ENCODE results near the gene PHLDA1. TPM values are rescaled to one million over a fixed set of nuclear protein-coding genes. Genes with fewer than 3 reads are reported as not detected.

Gene PHLDA1
- total and polyA plus RNA-seq, 2 donors (not counting 3 experiments of a cell fraction or from before 2014, with no cell fraction given), result 14.1 to 30.8 TPM

- POLR2A ChIA-PET, result no interaction called here
- TF ChIP-seq, protein P1, sequence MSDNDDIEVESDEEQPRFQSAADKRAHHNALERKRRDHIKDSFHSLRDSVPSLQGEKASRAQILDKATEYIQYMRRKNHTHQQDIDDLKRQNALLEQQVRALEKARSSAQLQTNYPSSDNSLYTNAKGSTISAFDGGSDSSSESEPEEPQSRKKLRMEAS (IDR thresholded peaks at IDR 0.05; ENCODE audit: insufficient read depth, insufficient read length), result no peak
- TF ChIP-seq FOS (IDR thresholded peaks at IDR 0.05; ENCODE audit: borderline replicate concordance, insufficient read depth, low read length) (no peak), GATA2 (IDR thresholded peaks at IDR 0.05; ENCODE audit: insufficient read depth, insufficient read length, low read depth, low read length) (no peak), POLR2A (IDR thresholded peaks at IDR 0.05; ENCODE audit: low read depth, low read length) (no peak), MYC (IDR thresholded peaks at IDR 0.05; ENCODE audit: low read depth, low read length) (no peak), JUN (IDR thresholded peaks at IDR 0.05; ENCODE audit: borderline replicate concordance, insufficient read depth, insufficient read length, low read depth) (no peak), POLR2AphosphoS5 (IDR thresholded peaks at IDR 0.05; ENCODE audit: insufficient read depth, low read depth, low read length) (no peak), EZH2 (IDR thresholded peaks at IDR 0.05; ENCODE audit: borderline replicate concordance, low read depth, low read length, severe bottlenecking) (no peak)
- TF ChIP-seq, protein P2, sequence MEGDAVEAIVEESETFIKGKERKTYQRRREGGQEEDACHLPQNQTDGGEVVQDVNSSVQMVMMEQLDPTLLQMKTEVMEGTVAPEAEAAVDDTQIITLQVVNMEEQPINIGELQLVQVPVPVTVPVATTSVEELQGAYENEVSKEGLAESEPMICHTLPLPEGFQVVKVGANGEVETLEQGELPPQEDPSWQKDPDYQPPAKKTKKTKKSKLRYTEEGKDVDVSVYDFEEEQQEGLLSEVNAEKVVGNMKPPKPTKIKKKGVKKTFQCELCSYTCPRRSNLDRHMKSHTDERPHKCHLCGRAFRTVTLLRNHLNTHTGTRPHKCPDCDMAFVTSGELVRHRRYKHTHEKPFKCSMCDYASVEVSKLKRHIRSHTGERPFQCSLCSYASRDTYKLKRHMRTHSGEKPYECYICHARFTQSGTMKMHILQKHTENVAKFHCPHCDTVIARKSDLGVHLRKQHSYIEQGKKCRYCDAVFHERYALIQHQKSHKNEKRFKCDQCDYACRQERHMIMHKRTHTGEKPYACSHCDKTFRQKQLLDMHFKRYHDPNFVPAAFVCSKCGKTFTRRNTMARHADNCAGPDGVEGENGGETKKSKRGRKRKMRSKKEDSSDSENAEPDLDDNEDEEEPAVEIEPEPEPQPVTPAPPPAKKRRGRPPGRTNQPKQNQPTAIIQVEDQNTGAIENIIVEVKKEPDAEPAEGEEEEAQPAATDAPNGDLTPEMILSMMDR (IDR thresholded peaks at IDR 0.05; ENCODE audit: extremely low read depth in 1 of 2, insufficient read depth in 1 of 2, low read depth in 1 of 2, low read length in 2 of 2), result no peak
- peak overlapping the region; percentile 8 for H2AFZ ChIP-seq (ENCODE audit: low read depth, low read length)
- no peaks in the 10 kb centered on the region for H4K20me1 ChIP-seq (replicated peaks; ENCODE audit: control insufficient read depth, extremely low read depth, insufficient read depth, low read length)
- no peak overlapping the region for H3K27ac ChIP-seq (ENCODE audit: insufficient read depth, low read depth, low read length)
- no peak for FAIRE-seq
- H3K79me2 ChIP-seq (ENCODE audit: control insufficient read depth, insufficient read depth, low read length), result no peaks in the 10 kb centered on the region
- no peaks in the 10 kb centered on the region for H3K4me1 ChIP-seq (ENCODE audit: control insufficient read depth, extremely low read depth, insufficient read depth, low read length)
- H3K9ac ChIP-seq (replicated peaks; ENCODE audit: extremely low read depth, insufficient read depth, low read length), result no peak overlapping the region
- DNase-seq (ENCODE audit: low read depth, low spot score), result no peak
- no peaks in the 10 kb centered on the region for H3K27me3 ChIP-seq (ENCODE audit: control insufficient read depth in 2 of 2, insufficient read depth in 2 of 2, low read length in 2 of 2)
- CTCF ChIA-PET, result no interaction called here
- H3K4me3 ChIP-seq (replicated peaks in 1 of 3; ENCODE audit: insufficient read depth in 1 of 3, low read depth in 1 of 3, low read length in 3 of 3), result no peak overlapping the region
- dilution Hi-C loops (cut with MboI; ENCODE audit: extremely low pct_ligation_motif_present, low sequenced_read_pairs), result no loop called here
- BruUV-seq (replicated peaks), result no TSS peak
- H3K4me2 ChIP-seq (ENCODE audit: insufficient read depth, low read length), result no peak overlapping the region
- intact Hi-C loops (cut with micrococcal nuclease), result no loop called here
- no peaks in the 10 kb centered on the region for H3K9me1 ChIP-seq (replicated peaks; ENCODE audit: control insufficient read depth, extremely low read depth, insufficient read depth, low read length)
- H3K36me3 ChIP-seq (ENCODE audit: control insufficient read depth in 2 of 2, extremely low read depth in 1 of 2, insufficient read depth in 2 of 2, low read length in 2 of 2), result no peaks in the 10 kb centered on the region
- H3K9me3 ChIP-seq (replicated peaks; ENCODE audit: control insufficient read depth, insufficient read depth, low read length), result no peaks in the 10 kb centered on the region
Measured at GRCh38 chr12:76010732-76011458, 20.7 kb downstream of the PHLDA1 start.
